HEK293 (cell line): Measurements from ENCODE around the gene TSTD2.
A peak's percentile ranks its signal among the peaks of the same experiment; 100 is the strongest.

Source experiments
- CTCF ChIA-PET: fragments of 350-600 bp; formaldehyde crosslinking; extraction: SDS; loops from one replicate; lab custom pipeline; 2021; ENCODE audit warnings: antibody characterized with exemption; lab: Yijun Ruan, JAX
- POLR2A ChIA-PET: fragments of 300-600 bp; formaldehyde crosslinking; extraction: SDS; loops from one replicate; lab custom pipeline; 2020; ENCODE audit warnings: antibody characterized with exemption, inconsistent platforms; lab: Yijun Ruan, JAX
- H3K27ac ChIP-seq: fragments of 200-500 bp; sonication (Bioruptor generic); 2 replicates; pipeline ENCODE4 v1.5.1; 2014; ENCODE audit warnings: low read depth, low read length, control low read depth, inconsistent platforms; ENCODE audit errors: extremely low read depth
- H3K36me3 ChIP-seq, 2 experiments: fragments of 200-500 bp in 1 of 2; sonication (Bioruptor generic) in 1 of 2; 1 replicate in 1 of 2; 2 replicates in 1 of 2; pipeline ENCODE4 v1.5.1; 2014 to 2017; ENCODE audit warnings: inconsistent platforms in 2 of 2, low read length in 2 of 2; ENCODE audit not compliant: control insufficient read depth in 2 of 2, insufficient read depth in 1 of 2
- H3K4me1 ChIP-seq: fragments of 200-500 bp; sonication (Bioruptor generic); 2 replicates; pipeline ENCODE4 v1.5.1; 2014; ENCODE audit warnings: mild to moderate bottlenecking, low read length, inconsistent platforms; ENCODE audit not compliant: control insufficient read depth, insufficient read depth
- H3K4me3 ChIP-seq: 2 replicates; pipeline ENCODE4 v1.5.1; 2011; ENCODE audit warnings: low read depth, mild to moderate bottlenecking, control low read depth, low read length, moderate library complexity
- H3K9me3 ChIP-seq: fragments of 200-500 bp; sonication (Bioruptor generic); 2 replicates; pipeline ENCODE4 v1.5.1; 2014; ENCODE audit warnings: low read depth, low read length, inconsistent platforms; ENCODE audit not compliant: control insufficient read depth, insufficient read depth
- ELK4 ChIP-seq: IDR thresholded peaks from 2 replicates; pipeline ENCODE4 v1.6.1; 2011; ENCODE audit warnings: mild to moderate bottlenecking, low read depth, low read length, borderline replicate concordance
- FEZF1 ChIP-seq: fragments of 450-650 bp; formaldehyde crosslinking; IDR thresholded peaks from 2 replicates; pipeline ENCODE4 v1.5.1; 2016; ENCODE audit warnings: missing biosample characterization, missing genetic modification characterization
- GLI4 ChIP-seq: fragments of 450-650 bp; formaldehyde crosslinking; IDR thresholded peaks from 2 replicates; pipeline ENCODE4 v1.5.1; 2016; ENCODE audit warnings: missing biosample characterization, missing genetic modification characterization
- IKZF3 ChIP-seq: fragments of 450-650 bp; IDR thresholded peaks from 2 replicates; pipeline ENCODE4 v1.5.0; 2018; ENCODE audit warnings: missing biosample characterization, mild to moderate bottlenecking, missing genetic modification characterization, moderate library complexity
- SCRT1 ChIP-seq: fragments of 450-650 bp; formaldehyde crosslinking; IDR thresholded peaks from 2 replicates; pipeline ENCODE4 v1.5.1; 2016; ENCODE audit warnings: missing biosample characterization, missing genetic modification characterization, borderline replicate concordance
- ZBTB49 ChIP-seq: fragments of 450-650 bp; formaldehyde crosslinking; IDR thresholded peaks from 2 replicates; pipeline ENCODE4 v1.5.1; 2016; ENCODE audit warnings: missing biosample characterization, missing genetic modification characterization, low read depth
- ZNF140 ChIP-seq: fragments of 450-650 bp; formaldehyde crosslinking; IDR thresholded peaks from 2 replicates; pipeline ENCODE4 v1.5.1; 2016; ENCODE audit warnings: missing biosample characterization, missing genetic modification characterization
- ZNF155 ChIP-seq: fragments of 450-650 bp; formaldehyde crosslinking; IDR thresholded peaks from 2 replicates; pipeline ENCODE4 v1.5.1; 2016; ENCODE audit warnings: missing biosample characterization, missing genetic modification characterization
- ZNF157 ChIP-seq: fragments of 450-650 bp; formaldehyde crosslinking; IDR thresholded peaks from 2 replicates; pipeline ENCODE4 v1.5.1; 2016; ENCODE audit warnings: missing biosample characterization, missing genetic modification characterization
- ZNF16 ChIP-seq: fragments of 450-650 bp; formaldehyde crosslinking; IDR thresholded peaks from 2 replicates; pipeline ENCODE4 v1.5.1; 2016; ENCODE audit warnings: low read depth, missing biosample characterization, missing genetic modification characterization
- ZNF184 ChIP-seq: fragments of 450-650 bp; IDR thresholded peaks from 2 replicates; pipeline ENCODE4 v1.5.1; 2018; ENCODE audit warnings: missing biosample characterization, mild to moderate bottlenecking, missing genetic modification characterization
- ZNF248 ChIP-seq: fragments of 450-650 bp; formaldehyde crosslinking; IDR thresholded peaks from 2 replicates; pipeline ENCODE4 v1.5.1; 2017; ENCODE audit warnings: missing biosample characterization, missing genetic modification characterization
- ZNF280C ChIP-seq: fragments of 450-650 bp; formaldehyde crosslinking; IDR thresholded peaks from 2 replicates; pipeline ENCODE4 v1.5.1; 2016; ENCODE audit warnings: missing biosample characterization, missing genetic modification characterization
- ZNF341 ChIP-seq: fragments of 450-650 bp; formaldehyde crosslinking; IDR thresholded peaks from 2 replicates; pipeline ENCODE4; 2016; ENCODE audit warnings: low read depth, missing biosample characterization, missing genetic modification characterization
- ZNF426 ChIP-seq: fragments of 450-650 bp; formaldehyde crosslinking; IDR thresholded peaks from 2 replicates; pipeline ENCODE4 v1.5.1; 2017; ENCODE audit warnings: missing biosample characterization, missing genetic modification characterization, mild to moderate bottlenecking, inconsistent platforms, moderate library complexity
- ZNF76 ChIP-seq: fragments of 450-650 bp; formaldehyde crosslinking; IDR thresholded peaks from 2 replicates; pipeline ENCODE4; 2016; ENCODE audit warnings: low read depth, missing biosample characterization, missing genetic modification characterization, borderline replicate concordance
- ZSCAN18 ChIP-seq: fragments of 450-650 bp; formaldehyde crosslinking; IDR thresholded peaks from 2 replicates; pipeline ENCODE4 v1.5.1; 2016; ENCODE audit warnings: missing biosample characterization, missing genetic modification characterization
- ZSCAN23 ChIP-seq: fragments of 450-650 bp; formaldehyde crosslinking; IDR thresholded peaks from 2 replicates; pipeline ENCODE4 v1.5.1; 2016; ENCODE audit warnings: missing biosample characterization, missing genetic modification characterization
- TF ChIP-seq, protein P1 (sequence below): fragments of 450-650 bp; formaldehyde crosslinking; IDR thresholded peaks from 2 replicates; pipeline ENCODE4 v1.5.1; 2016; ENCODE audit warnings: missing biosample characterization, missing genetic modification characterization, low read depth
- TF ChIP-seq, protein P2 (sequence below): fragments of 450-650 bp; formaldehyde crosslinking; conservative IDR thresholded peaks from 2 replicates; pipeline ENCODE4 v1.5.1; 2016; ENCODE audit warnings: low read depth, missing biosample characterization, missing genetic modification characterization
- TF ChIP-seq, protein P3 (sequence below): fragments of 450-650 bp; formaldehyde crosslinking; IDR thresholded peaks from 2 replicates; pipeline ENCODE4 v1.5.1; 2016; ENCODE audit warnings: missing biosample characterization, missing genetic modification characterization

The TSTD2 gene

DNA sequence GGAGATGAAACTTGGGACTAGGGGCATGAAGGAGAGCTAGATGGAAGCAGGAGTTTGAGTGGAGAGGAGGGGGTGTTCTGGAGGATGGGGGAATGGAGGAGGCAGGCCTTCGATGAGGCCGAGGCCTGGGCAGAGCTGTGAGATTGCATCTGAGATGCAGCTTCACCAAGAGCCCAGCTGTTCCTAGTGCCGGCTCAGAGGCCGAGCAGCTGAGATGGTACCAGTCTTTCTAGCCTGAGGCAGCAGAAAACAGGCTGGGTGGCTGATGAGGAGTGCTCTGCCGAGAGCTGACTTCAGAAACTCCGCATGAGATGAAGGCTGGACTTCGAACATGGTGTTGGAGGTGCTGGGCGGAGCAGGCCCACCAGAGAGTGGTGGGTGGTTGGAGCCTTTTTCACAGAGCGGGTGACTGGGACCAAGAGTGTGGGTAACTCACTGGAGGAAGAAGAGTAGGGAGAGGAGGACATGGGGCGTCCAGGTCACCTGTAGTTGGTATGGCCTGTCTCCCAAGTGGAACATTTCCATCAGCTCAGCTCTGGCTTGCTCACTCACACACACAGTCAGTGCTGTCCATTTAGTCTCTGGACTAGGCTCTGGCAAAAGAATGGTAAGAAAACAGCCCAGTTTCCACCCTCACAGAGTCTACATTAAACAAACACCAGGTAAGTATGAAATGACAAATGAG, 77.0 kb downstream of the TSTD2 start (continued):
- TF ChIP-seq ZNF140 (no peak), ZNF248 (tag by site-specific recombination) (no peak), ZNF184 (tag by site-specific recombination) (no peak), ZSCAN18 (no peak), ZNF341 (tag by site-specific recombination) (no peak), ZNF155 (tag by site-specific recombination) (no peak), ZNF76 (no peak), IKZF3 (tag by site-specific recombination) (no peak), SCRT1 (no peak), ZNF280C (tag by site-specific recombination) (no peak), ZNF157 (tag by site-specific recombination) (no peak), ZNF426 (tag by site-specific recombination) (no peak)
- TF ChIP-seq, protein P1, sequence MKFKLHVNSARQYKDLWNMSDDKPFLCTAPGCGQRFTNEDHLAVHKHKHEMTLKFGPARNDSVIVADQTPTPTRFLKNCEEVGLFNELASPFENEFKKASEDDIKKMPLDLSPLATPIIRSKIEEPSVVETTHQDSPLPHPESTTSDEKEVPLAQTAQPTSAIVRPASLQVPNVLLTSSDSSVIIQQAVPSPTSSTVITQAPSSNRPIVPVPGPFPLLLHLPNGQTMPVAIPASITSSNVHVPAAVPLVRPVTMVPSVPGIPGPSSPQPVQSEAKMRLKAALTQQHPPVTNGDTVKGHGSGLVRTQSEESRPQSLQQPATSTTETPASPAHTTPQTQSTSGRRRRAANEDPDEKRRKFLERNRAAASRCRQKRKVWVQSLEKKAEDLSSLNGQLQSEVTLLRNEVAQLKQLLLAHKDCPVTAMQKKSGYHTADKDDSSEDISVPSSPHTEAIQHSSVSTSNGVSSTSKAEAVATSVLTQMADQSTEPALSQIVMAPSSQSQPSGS (tag by site-specific recombination): no peak

DNA sequence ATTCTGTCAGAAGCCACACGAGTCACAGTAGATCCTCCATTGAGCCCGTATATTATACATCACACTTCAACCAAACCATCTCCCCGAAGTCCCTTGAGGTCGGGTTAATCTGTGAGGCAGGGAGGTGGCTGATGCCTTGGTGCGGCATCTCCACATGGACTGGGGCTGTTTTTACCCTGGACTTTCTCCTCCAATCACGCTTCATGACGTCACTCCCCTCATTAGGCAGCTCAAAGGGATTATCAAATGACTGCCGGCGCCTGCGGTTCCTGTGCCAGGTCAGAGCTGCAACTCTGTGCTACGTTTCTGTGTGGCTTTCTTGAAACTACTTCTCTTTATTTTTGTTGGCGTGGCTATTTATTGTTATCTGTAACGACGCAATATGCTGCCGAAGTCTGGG, 78.0 kb downstream of the TSTD2 start:
- Histone ChIP-seq H3K27ac (no peak overlapping the region), H3K36me3 (peaks cover 0 to 24% of the 10 kb centered on the region in 2 experiments; a peak in 1 of 3 replicates), H3K9me3 (no peaks in the 10 kb centered on the region), H3K4me3 (no peak overlapping the region), H3K4me1 (0 out of 2 replicates have a peak, but pooled peaks cover 2% of the 10 kb centered on the region)
- ChIA-PET CTCF (no interaction called here), POLR2A (no interaction called here)
- TF ChIP-seq FEZF1 (tag by site-specific recombination): peak; percentile 40
- TF ChIP-seq ZBTB49 (tag by site-specific recombination): no peak
- TF ChIP-seq ZSCAN23 (tag by site-specific recombination): no peak
- TF ChIP-seq ZNF76: no peak
- TF ChIP-seq, protein P2, sequence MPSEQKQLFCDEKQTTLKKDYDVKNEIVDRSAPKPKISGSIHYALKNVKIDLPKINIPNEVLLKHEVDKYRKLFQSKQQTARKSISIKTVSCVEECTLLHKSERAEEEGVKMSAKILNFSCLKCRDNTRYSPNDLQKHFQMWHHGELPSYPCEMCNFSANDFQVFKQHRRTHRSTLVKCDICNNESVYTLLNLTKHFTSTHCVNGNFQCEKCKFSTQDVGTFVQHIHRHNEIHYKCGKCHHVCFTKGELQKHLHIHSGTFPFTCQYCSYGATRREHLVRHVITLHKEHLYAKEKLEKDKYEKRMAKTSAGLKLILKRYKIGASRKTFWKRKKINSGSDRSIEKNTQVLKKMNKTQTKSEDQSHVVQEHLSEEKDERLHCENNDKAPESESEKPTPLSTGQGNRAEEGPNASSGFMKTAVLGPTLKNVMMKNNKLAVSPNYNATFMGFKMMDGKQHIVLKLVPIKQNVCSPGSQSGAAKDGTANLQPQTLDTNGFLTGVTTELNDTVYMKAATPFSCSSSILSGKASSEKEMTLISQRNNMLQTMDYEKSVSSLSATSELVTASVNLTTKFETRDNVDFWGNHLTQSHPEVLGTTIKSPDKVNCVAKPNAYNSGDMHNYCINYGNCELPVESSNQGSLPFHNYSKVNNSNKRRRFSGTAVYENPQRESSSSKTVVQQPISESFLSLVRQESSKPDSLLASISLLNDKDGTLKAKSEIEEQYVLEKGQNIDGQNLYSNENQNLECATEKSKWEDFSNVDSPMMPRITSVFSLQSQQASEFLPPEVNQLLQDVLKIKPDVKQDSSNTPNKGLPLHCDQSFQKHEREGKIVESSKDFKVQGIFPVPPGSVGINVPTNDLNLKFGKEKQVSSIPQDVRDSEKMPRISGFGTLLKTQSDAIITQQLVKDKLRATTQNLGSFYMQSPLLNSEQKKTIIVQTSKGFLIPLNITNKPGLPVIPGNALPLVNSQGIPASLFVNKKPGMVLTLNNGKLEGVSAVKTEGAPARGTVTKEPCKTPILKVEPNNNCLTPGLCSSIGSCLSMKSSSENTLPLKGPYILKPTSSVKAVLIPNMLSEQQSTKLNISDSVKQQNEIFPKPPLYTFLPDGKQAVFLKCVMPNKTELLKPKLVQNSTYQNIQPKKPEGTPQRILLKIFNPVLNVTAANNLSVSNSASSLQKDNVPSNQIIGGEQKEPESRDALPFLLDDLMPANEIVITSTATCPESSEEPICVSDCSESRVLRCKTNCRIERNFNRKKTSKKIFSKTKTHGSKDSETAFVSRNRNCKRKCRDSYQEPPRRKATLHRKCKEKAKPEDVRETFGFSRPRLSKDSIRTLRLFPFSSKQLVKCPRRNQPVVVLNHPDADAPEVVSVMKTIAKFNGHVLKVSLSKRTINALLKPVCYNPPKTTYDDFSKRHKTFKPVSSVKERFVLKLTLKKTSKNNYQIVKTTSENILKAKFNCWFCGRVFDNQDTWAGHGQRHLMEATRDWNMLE (tag by site-specific recombination): no peak
- no peak for TF ChIP-seq GLI4 (tag by site-specific recombination)
- no peak for TF ChIP-seq ZNF16 (tag by site-specific recombination)
- no peak for TF ChIP-seq ELK4
- TF ChIP-seq, protein P3, sequence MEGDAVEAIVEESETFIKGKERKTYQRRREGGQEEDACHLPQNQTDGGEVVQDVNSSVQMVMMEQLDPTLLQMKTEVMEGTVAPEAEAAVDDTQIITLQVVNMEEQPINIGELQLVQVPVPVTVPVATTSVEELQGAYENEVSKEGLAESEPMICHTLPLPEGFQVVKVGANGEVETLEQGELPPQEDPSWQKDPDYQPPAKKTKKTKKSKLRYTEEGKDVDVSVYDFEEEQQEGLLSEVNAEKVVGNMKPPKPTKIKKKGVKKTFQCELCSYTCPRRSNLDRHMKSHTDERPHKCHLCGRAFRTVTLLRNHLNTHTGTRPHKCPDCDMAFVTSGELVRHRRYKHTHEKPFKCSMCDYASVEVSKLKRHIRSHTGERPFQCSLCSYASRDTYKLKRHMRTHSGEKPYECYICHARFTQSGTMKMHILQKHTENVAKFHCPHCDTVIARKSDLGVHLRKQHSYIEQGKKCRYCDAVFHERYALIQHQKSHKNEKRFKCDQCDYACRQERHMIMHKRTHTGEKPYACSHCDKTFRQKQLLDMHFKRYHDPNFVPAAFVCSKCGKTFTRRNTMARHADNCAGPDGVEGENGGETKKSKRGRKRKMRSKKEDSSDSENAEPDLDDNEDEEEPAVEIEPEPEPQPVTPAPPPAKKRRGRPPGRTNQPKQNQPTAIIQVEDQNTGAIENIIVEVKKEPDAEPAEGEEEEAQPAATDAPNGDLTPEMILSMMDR: no peak
